Measurements from ENCODE around the gene PMEPA1.

Gene PMEPA1

GRCh38 chr20:57676589-57677583 lies 32.9 kb downstream of the PMEPA1 start:
- TF ChIP-seq ZNF274 (IDR thresholded peaks at IDR 0.05; ENCODE audit: low read depth, low read length): no peak
- H3K4me3 ChIP-seq (ENCODE audit: low read length): no peak overlapping the region

GRCh38 chr20:57675773-57676172 lies 34.0 kb downstream of the PMEPA1 start:
- TF ChIP-seq ZNF274 (IDR thresholded peaks at IDR 0.05; ENCODE audit: low read depth, low read length): no peak

GRCh38 chr20:57672953-57673575 lies 36.8 kb downstream of the PMEPA1 start:
- TF ChIP-seq ZNF274 (IDR thresholded peaks at IDR 0.05; ENCODE audit: low read depth, low read length): no peak
- H3K4me3 ChIP-seq (ENCODE audit: low read length): no peak overlapping the region

More at GRCh38 chr20:57675773-57676172, 34.0 kb downstream of the PMEPA1 start:
- no peak overlapping the region for H3K4me3 ChIP-seq (ENCODE audit: low read length)

DNA sequence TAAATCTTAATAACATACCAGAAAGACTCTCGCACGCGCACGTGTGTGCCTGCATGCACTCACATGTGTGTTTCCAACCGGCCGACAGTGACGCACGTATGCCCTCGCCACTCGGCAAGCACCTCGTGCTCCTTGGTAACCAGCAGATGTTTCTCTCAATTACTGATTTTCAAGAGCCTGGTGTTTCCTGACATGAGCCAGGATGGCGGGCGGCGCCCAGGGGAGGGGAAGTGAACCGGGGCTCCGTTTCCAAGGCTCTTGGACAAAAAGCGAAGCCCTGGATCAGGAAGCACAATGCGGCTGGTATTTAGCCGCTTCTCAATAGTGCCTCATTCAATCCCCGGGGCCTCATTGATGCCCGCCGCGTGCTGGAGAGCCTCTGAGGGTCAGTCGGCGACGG lies 37.7 kb downstream of the PMEPA1 start:
- no peak for TF ChIP-seq ZNF274 (IDR thresholded peaks at IDR 0.05; ENCODE audit: low read depth, low read length)
- no peak overlapping the region for H3K4me3 ChIP-seq (ENCODE audit: low read length)

DNA sequence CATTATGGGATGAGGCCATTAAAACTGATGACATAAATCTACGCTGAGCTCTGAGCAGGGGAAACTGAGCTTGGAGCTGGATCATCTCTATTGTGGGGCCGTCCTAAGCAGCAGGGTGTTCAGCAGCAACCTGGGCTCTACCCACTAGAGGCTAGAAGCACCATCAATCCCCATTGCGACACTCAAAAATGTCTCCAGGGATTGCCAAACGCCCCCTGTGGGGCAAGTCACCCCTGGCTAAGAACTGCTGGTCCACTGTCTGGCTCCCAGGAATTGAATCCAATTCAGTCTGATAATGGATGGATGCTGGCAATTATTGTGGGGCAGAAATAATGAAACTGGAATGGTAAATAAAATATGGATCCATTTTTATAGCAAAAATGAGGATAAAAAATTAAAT lies 38.2 kb downstream of the PMEPA1 start:
- no peak overlapping the region for H3K4me3 ChIP-seq (ENCODE audit: low read length)
- TF ChIP-seq ZNF274 (IDR thresholded peaks at IDR 0.05; ENCODE audit: low read depth, low read length): no peak

DNA sequence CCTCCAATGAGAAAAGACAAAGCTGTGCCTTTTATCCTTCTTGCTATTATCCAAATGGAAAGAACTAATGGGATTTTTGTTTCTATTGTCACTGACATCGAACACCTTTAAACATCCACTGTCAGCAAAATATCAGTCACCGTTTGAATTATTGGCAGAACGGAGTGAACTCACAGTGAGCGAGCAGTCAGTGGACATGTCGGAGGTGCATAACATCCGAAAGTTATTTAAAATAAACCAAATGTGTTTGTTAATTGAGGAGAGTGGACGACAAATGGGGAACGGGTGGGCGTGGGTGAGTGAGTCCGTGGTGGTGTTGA lies 38.8 kb downstream of the PMEPA1 start:
- no peak for TF ChIP-seq ZNF274 (IDR thresholded peaks at IDR 0.05; ENCODE audit: low read depth, low read length)
- H3K4me3 ChIP-seq (ENCODE audit: low read length): no peak overlapping the region

- H3K4me3 ChIP-seq (ENCODE audit: low read length): no peak overlapping the region
- no peak for TF ChIP-seq ZNF274 (IDR thresholded peaks at IDR 0.05; ENCODE audit: low read depth, low read length)
These were observed 39.3 kb downstream of the PMEPA1 start for GRCh38 chr20:57670288-57671071.

GRCh38 chr20:57669632-57670031 lies 40.2 kb downstream of the PMEPA1 start:
- TF ChIP-seq ZNF274 (IDR thresholded peaks at IDR 0.05; ENCODE audit: low read depth, low read length): no peak
- no peak overlapping the region for H3K4me3 ChIP-seq (ENCODE audit: low read length)

DNA sequence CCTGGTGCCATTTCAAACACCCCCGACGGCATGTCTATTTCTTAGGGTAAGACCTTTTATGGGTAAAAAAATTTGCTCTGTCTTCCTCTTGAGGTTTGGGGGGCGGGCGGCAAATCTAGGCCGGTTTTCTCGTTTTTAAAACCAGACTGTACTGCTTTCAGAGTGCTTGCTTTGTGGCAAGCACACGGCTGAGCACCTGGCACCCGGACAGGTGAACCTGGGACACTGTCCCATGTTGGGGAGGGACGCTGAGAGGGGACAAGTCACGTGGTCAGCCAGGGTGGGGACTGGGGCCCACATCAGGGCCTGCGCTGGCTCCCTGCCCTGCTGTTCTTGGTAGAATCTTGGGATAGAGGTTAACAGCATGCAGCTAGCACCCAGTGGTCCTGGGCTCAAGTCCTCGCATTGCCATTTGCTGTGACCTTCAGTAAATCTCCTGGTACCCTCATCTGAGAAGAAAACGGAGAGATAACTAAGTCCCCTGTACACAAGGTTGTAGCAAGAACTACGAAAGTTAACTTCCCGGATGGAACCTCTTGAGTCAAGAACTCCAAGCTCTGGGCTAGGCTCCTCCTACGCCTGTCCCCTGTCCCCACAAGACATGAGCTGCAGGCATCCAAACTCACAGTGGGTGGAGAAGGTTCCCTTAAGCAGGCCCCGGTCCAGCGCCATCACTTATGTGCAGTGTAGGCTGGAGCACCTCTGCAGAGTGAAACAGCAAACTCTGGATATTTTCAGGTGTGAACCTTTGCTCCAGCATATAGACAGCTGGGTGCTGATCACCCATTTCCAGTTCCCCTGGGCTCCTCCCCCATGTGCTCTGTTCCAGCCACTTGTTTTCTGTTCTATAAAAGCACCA lies 41.7 kb downstream of the PMEPA1 start:
- TF ChIP-seq ZNF274 (IDR thresholded peaks at IDR 0.05; ENCODE audit: low read depth, low read length): no peak
- no peak overlapping the region for H3K4me3 ChIP-seq (ENCODE audit: low read length)

- TF ChIP-seq ZNF274 (IDR thresholded peaks at IDR 0.05; ENCODE audit: low read depth, low read length): no peak
- H3K4me3 ChIP-seq (ENCODE audit: low read length): no peak overlapping the region
These were observed 42.4 kb downstream of the PMEPA1 start for GRCh38 chr20:57667388-57667787.

- TF ChIP-seq ZNF274 (IDR thresholded peaks at IDR 0.05; ENCODE audit: low read depth, low read length): no peak
- no peak overlapping the region for H3K4me3 ChIP-seq (ENCODE audit: low read length)
These were observed 43.0 kb downstream of the PMEPA1 start for GRCh38 chr20:57666834-57667157.

- TF ChIP-seq ZNF274 (IDR thresholded peaks at IDR 0.05; ENCODE audit: low read depth, low read length): no peak
- no peak overlapping the region for H3K4me3 ChIP-seq (ENCODE audit: low read length)
These were observed 43.5 kb downstream of the PMEPA1 start for GRCh38 chr20:57666106-57666833.

- H3K4me3 ChIP-seq (ENCODE audit: low read length): no peak overlapping the region
- no peak for TF ChIP-seq ZNF274 (IDR thresholded peaks at IDR 0.05; ENCODE audit: low read depth, low read length)
These were observed 44.2 kb downstream of the PMEPA1 start for GRCh38 chr20:57665589-57665971.
